HCT116 (cell line): ENCODE measurements around the gene SLC27A1.

Source experiments
- CTCF ChIP-seq, 3 experiments: fragments of 200-600 bp in 1 of 3; sonication (generic) in 1 of 3; IDR thresholded peaks in 2 of 3; conservative IDR thresholded peaks in 1 of 3; 2 replicates each; pipeline ENCODE4 v1.5.1; 2012 to 2017; ENCODE audit warnings: low read depth in 2 of 3, low read length in 2 of 3, antibody characterized with exemption in 1 of 3, borderline replicate concordance in 1 of 3, control low read depth in 1 of 3, mild to moderate bottlenecking in 1 of 3, mixed read lengths in 1 of 3, mixed run types in 1 of 3, moderate library complexity in 1 of 3; ENCODE audit not compliant: insufficient read depth in 1 of 3
- EZH2 ChIP-seq: fragments of 200-600 bp; sonication (generic); IDR thresholded peaks from 2 replicates; pipeline ENCODE4 v1.6.1; 2017; ENCODE audit warnings: antibody characterized with exemption, mixed run types
- RAD21 ChIP-seq: IDR thresholded peaks from 2 replicates; pipeline ENCODE4 v1.6.1; 2012; ENCODE audit warnings: low read depth, mild to moderate bottlenecking

GRCh38 chr19:17515408-17516149, 45.3 kb downstream of the SLC27A1 start:
- TF ChIP-seq CTCF (IDR thresholded peaks at IDR 0.05 in 2 of 3, conservative IDR thresholded peaks at IDR 0.05 in 1 of 3; ENCODE audit: borderline replicate concordance in 1 of 3, insufficient read depth in 1 of 3, low read depth in 2 of 3, low read length in 2 of 3) = no peak
- TF ChIP-seq RAD21 = no peak
- TF ChIP-seq EZH2 = no peak
